H1 (cell line): ENCODE data around the gene PKD2. TPM values are rescaled to one million over a fixed set of nuclear protein-coding genes. Genes with fewer than 3 reads are reported as not detected.

Experiments used
- CTCF ChIA-PET: fragments of 300-600 bp; sonication (Branson Sonifier 250); formaldehyde crosslinking; loops from one replicate; lab custom pipeline; 2021; ENCODE audit not compliant: partially characterized antibody; lab: Charles Lee
- POLR2A ChIA-PET: fragments of 300-600 bp; sonication (Branson Sonifier 250); formaldehyde crosslinking; loops from one replicate; lab custom pipeline; 2021; ENCODE audit warnings: inconsistent platforms; ENCODE audit not compliant: partially characterized antibody; lab: Charles Lee
- DNase-seq, 2 experiments: peaks; one replicate each; pipeline versions ENCODE4 v3.0.0 to v3.0.0-alpha.2; 2010 to 2022; ENCODE audit warnings: low spot score in 2 of 2, low read depth in 1 of 2, mixed read lengths in 1 of 2
- FAIRE-seq: peaks from 2 replicates; lab custom pipeline; 2011; peaks lifted over from hg19 to GRCh38; lab: Jason Lieb, UNC
- H2AFZ ChIP-seq: 2 replicates; pipeline ENCODE4 v1.8.1; 2012; ENCODE audit warnings: low read length, inconsistent platforms
- H2AK5ac ChIP-seq: 2 replicates; pipeline ENCODE4 v1.6.1; 2013; ENCODE audit warnings: low read depth, low read length
- H2BK120ac ChIP-seq: replicated peaks from 2 replicates; pipeline ENCODE3; 2013; ENCODE audit warnings: low read depth, low read length, inconsistent platforms
- H2BK12ac ChIP-seq: 2 replicates; pipeline ENCODE4 v1.6.1; 2013; ENCODE audit warnings: low read depth, low read length
- H2BK15ac ChIP-seq: 2 replicates; pipeline ENCODE4 v1.6.1; 2013; ENCODE audit warnings: low read length
- H2BK20ac ChIP-seq: 2 replicates; pipeline ENCODE4 v1.6.1; 2013; ENCODE audit warnings: low read length
- H2BK5ac ChIP-seq: 2 replicates; pipeline ENCODE4 v1.6.1; 2013; ENCODE audit warnings: low read depth, low read length
- H3K14ac ChIP-seq: 2 replicates; pipeline ENCODE4 v1.6.1; 2013; ENCODE audit warnings: inconsistent platforms; ENCODE audit not compliant: insufficient read length
- H3K18ac ChIP-seq: 2 replicates; pipeline ENCODE4 v1.6.1; 2013; ENCODE audit warnings: low read length; ENCODE audit errors: extremely low read depth
- H3K23ac ChIP-seq: 2 replicates; pipeline ENCODE4 v1.6.1; 2013; ENCODE audit warnings: inconsistent platforms; ENCODE audit not compliant: insufficient read length
- H3K23me2 ChIP-seq: 2 replicates; pipeline ENCODE4 v1.6.1; 2013; ENCODE audit warnings: low read depth, low read length
- H3K27ac ChIP-seq: 2 replicates; pipeline ENCODE4 v1.6.1; 2011; ENCODE audit warnings: low read depth, low read length, inconsistent platforms
- H3K27me3 ChIP-seq, 4 experiments: replicated peaks in 1 of 4; 1 replicate in 1 of 4; 2 replicates in 3 of 4; pipeline versions ENCODE4 v1.6.1 to v1.8.1; 2011 to 2013; ENCODE audit warnings: low read length in 3 of 4, mild to moderate bottlenecking in 3 of 4, inconsistent platforms in 2 of 4, mixed read lengths in 2 of 4, moderate library complexity in 1 of 4; ENCODE audit not compliant: control insufficient read depth in 3 of 4, insufficient read depth in 3 of 4; ENCODE audit errors: extremely low read depth in 1 of 4
- H3K36me3 ChIP-seq, 4 experiments: 2 replicates each; pipeline versions ENCODE4 v1.6.1 to v1.8.1; 2011 to 2013; ENCODE audit warnings: mild to moderate bottlenecking in 4 of 4, low read length in 3 of 4, moderate library complexity in 2 of 4, control low read depth in 1 of 4, inconsistent platforms in 1 of 4; ENCODE audit not compliant: insufficient read depth in 4 of 4, control insufficient read depth in 2 of 4
- H3K4ac ChIP-seq: replicated peaks from 2 replicates; pipeline ENCODE3; 2013; ENCODE audit warnings: low read length, low read depth, mixed read lengths, inconsistent platforms; ENCODE audit not compliant: insufficient read length
- H3K4me1 ChIP-seq, 4 experiments: replicated peaks in 1 of 4; 1 replicate in 1 of 4; 2 replicates in 3 of 4; pipeline versions ENCODE4 v1.6.1 to v1.8.1; 2011 to 2013; ENCODE audit warnings: low read length in 3 of 4, inconsistent platforms in 2 of 4, mixed read lengths in 1 of 4; ENCODE audit not compliant: insufficient read depth in 4 of 4, control insufficient read depth in 3 of 4
- H3K4me2 ChIP-seq, 2 experiments: 2 replicates each; pipeline versions ENCODE4 v1.6.1 to v1.8.1; 2011 to 2013; ENCODE audit warnings: low read depth in 2 of 2, low read length in 2 of 2, control low read depth in 1 of 2, inconsistent platforms in 1 of 2, mild to moderate bottlenecking in 1 of 2; ENCODE audit not compliant: insufficient read depth in 1 of 2
- H3K4me3 ChIP-seq, 4 experiments: fragments of 200-600, 300-600 bp in 1 of 4; sonication (generic), shearing (Covaris generic), sonication (Bioruptor Twin) in 1 of 4; 2 replicates each; pipeline versions ENCODE4 v1.5.1 to v1.8.1; 2011 to 2016; ENCODE audit warnings: low read length in 4 of 4, low read depth in 3 of 4, control low read depth in 2 of 4, inconsistent platforms in 2 of 4, mild to moderate bottlenecking in 2 of 4, mixed read lengths in 1 of 4, moderate library complexity in 1 of 4; ENCODE audit not compliant: insufficient read depth in 2 of 4; ENCODE audit errors: extremely low read depth in 1 of 4
- H3K56ac ChIP-seq: replicated peaks from 2 replicates; pipeline ENCODE3; 2013; ENCODE audit warnings: low read depth, mild to moderate bottlenecking, mixed read lengths, low read length, inconsistent platforms; ENCODE audit not compliant: insufficient read length
- H3K79me1 ChIP-seq: 2 replicates; pipeline ENCODE4 v1.6.1; 2013; ENCODE audit warnings: low read depth, low read length, control low read depth
- H3K79me2 ChIP-seq, 2 experiments: 2 replicates each; pipeline versions ENCODE4 v1.6.1 to v1.8.1; 2012 to 2013; ENCODE audit warnings: low read length in 2 of 2, mild to moderate bottlenecking in 2 of 2, inconsistent platforms in 1 of 2; ENCODE audit not compliant: insufficient read depth in 2 of 2, control insufficient read depth in 1 of 2
- H3K9ac ChIP-seq, 4 experiments: replicated peaks in 1 of 4; 1 replicate in 1 of 4; 2 replicates in 3 of 4; pipeline versions ENCODE4 v1.6.1 to v1.8.1; 2011 to 2013; ENCODE audit warnings: low read depth in 3 of 4, low read length in 3 of 4, control low read depth in 2 of 4, mild to moderate bottlenecking in 2 of 4, moderate library complexity in 2 of 4, inconsistent platforms in 1 of 4; ENCODE audit errors: extremely low read depth in 1 of 4
- H3K9me3 ChIP-seq, 2 experiments: 2 replicates each; pipeline versions ENCODE4 v1.6.1 to v1.8.1; 2012 to 2013; ENCODE audit warnings: mild to moderate bottlenecking in 2 of 2, moderate library complexity in 2 of 2, control low read depth in 1 of 2, inconsistent platforms in 1 of 2, low read depth in 1 of 2, low read length in 1 of 2, mixed read lengths in 1 of 2; ENCODE audit not compliant: insufficient read depth in 2 of 2
- H4K20me1 ChIP-seq, 2 experiments: replicated peaks in 1 of 2; 2 replicates each; pipeline versions ENCODE3 to v1.8.1; 2011 to 2013; ENCODE audit warnings: inconsistent platforms in 2 of 2, low read length in 2 of 2, mild to moderate bottlenecking in 1 of 2; ENCODE audit not compliant: insufficient read depth in 2 of 2, control insufficient read depth in 1 of 2
- H4K5ac ChIP-seq: 2 replicates; pipeline ENCODE4 v1.6.1; 2013; ENCODE audit warnings: low read length, low read depth, mixed read lengths, inconsistent platforms; ENCODE audit not compliant: insufficient read length
- H4K8ac ChIP-seq: 2 replicates; pipeline ENCODE4 v1.8.0; 2013; ENCODE audit warnings: mild to moderate bottlenecking, moderate library complexity, low read length, inconsistent platforms; ENCODE audit not compliant: insufficient read depth; ENCODE audit errors: extremely low read depth
- H4K91ac ChIP-seq: replicated peaks from 2 replicates; pipeline ENCODE3; 2013; ENCODE audit warnings: low read length, mixed read lengths, inconsistent platforms; ENCODE audit not compliant: insufficient read length
- SRF ChIP-seq: IDR thresholded peaks from 2 replicates; pipeline ENCODE4 v1.6.1; 2011; ENCODE audit warnings: mild to moderate bottlenecking, low read depth, low read length, moderate library complexity
- WGBS, 2 experiments: shearing (Covaris generic) in 1 of 2; methylation state at CpG; one replicate each; pipeline versions ENCODE4 v1.1.6 to v1.1.7; 2013 to 2015; ENCODE audit warnings: low lambda C conversion rate in 2 of 2, mixed read lengths in 2 of 2, inconsistent platforms in 1 of 2, low coverage in 1 of 2, missing lambda C conversion rate in 1 of 2; ENCODE audit not compliant: insufficient replicate concordance in 2 of 2, insufficient coverage in 1 of 2, insufficient read length in 1 of 2; ENCODE audit errors: extremely low coverage in 1 of 2, missing lambda C conversion rate in 1 of 2; 5-methylcytosine and 5-hydroxymethylcytosine counted together
- polyA plus RNA-seq, 7 experiments: library from polyadenylated mRNA; depleted of rRNA in 3 of 7; stranded (reverse) in 5 of 7; unstranded in 2 of 7; fragments of >200 nt in 5 of 7; fragments of 200-250 nt in 2 of 7; gene quantifications; 1 replicate in 5 of 7; 2 replicates in 1 of 7; 4 replicates in 1 of 7; pipeline versions ENCODE4 v1.2.1 to v1.2.3, GENCODE V29; 2011 to 2013; ENCODE audit warnings: missing spikeins in 2 of 7, mixed read lengths in 2 of 7
- total RNA-seq: library from RNA; stranded (reverse); fragmentation: NEBNext Ultra II Directional; extraction: Animal tissue kit (Norgen Biotek cat#: 25700); gene quantifications from 2 replicates; pipeline ENCODE4 v1.2.1, GENCODE V29; 2021
- TF ChIP-seq, protein P1 (sequence below): IDR thresholded peaks from 2 replicates; pipeline ENCODE4 v1.6.1; 2011; ENCODE audit warnings: low read length, improper control_type of control experiment

The PKD2 gene
- total and polyA plus RNA-seq, 2 of the 8 experiments (the other 6 are each of a cell fraction or from before 2014, with no cell fraction given): 16.0 to 32.0 TPM

DNA sequence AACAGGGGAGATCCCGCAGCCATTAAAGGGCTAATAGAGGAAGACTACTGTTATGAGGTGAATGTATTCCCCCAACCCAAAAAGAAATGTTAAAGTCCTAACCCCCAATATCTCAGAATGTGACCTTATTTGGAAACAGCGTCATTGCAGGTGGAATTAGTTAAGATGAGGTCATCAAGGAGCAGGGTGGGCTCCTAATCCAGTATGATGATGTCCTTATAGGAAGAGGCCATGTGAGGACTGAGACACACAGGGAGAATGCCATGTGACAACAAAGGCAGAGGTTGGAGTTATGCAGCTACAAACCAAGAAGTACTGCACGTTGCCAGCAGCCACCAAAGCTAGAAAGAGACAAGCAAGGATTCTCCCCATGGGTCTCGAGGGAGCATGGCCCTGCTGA, 17.7 kb upstream of the PKD2 start:
- Histone ChIP-seq H2AFZ (no peak overlapping the region), H3K4ac (no peak overlapping the region), H3K9me3 (no peaks in the 10 kb centered on the region), H4K8ac (no peak overlapping the region), H3K27me3 (peaks cover 0 to 1% (median 0%) of the 10 kb centered on the region in 4 experiments; a peak in 1 of 7 replicates), H3K18ac (no peak overlapping the region)
- FAIRE-seq: no peak
- TF ChIP-seq, protein P1, sequence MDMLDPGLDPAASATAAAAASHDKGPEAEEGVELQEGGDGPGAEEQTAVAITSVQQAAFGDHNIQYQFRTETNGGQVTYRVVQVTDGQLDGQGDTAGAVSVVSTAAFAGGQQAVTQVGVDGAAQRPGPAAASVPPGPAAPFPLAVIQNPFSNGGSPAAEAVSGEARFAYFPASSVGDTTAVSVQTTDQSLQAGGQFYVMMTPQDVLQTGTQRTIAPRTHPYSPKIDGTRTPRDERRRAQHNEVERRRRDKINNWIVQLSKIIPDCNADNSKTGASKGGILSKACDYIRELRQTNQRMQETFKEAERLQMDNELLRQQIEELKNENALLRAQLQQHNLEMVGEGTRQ: no peak
- TF ChIP-seq SRF: 0 out of 2 replicates have a peak, but pooled peaks have one; percentile 6
- TF ChIP-seq, all 59 proteins: peak for 1
- H3K23me2 ChIP-seq: no peaks in the 10 kb centered on the region
- no peak overlapping the region for H3K56ac ChIP-seq
- H3K27ac ChIP-seq: no peak overlapping the region
- no peak overlapping the region for H2BK120ac ChIP-seq
- no peak overlapping the region for H3K23ac ChIP-seq
- no peak overlapping the region for H4K91ac ChIP-seq
- H3K4me2 ChIP-seq: no peak overlapping the region
- no peak overlapping the region for H3K9ac ChIP-seq
- no peak overlapping the region for H3K14ac ChIP-seq
- H4K5ac ChIP-seq: no peak overlapping the region
- 0 out of 2 replicates have a peak overlapping the region, but pooled peaks have one; percentile 61 for H2AK5ac ChIP-seq
- ChIA-PET CTCF (interaction anchor here (1.3 to 1.7 kb wide), 3 partner anchors 11 to 141 kb away, joined by 4 to 11 read pairs (median 4); no protein-coding TSS in a partner anchor), POLR2A (interaction anchor here (1.0 to 2.1 kb wide), 3 partner anchors 10 to 58 kb away, joined by 3 to 4 read pairs (median 3); no protein-coding TSS in a partner anchor)
- H2BK20ac ChIP-seq: no peak overlapping the region
- no peaks in the 10 kb centered on the region for H3K79me1 ChIP-seq
- H3K79me2 ChIP-seq: no peaks in the 10 kb centered on the region
- DNase-seq: no peak
- H3K4me3 ChIP-seq: no peak overlapping the region
- no peak overlapping the region for H2BK15ac ChIP-seq
- H2BK5ac ChIP-seq: peak overlapping the region; percentile 39; the same call in 1 of the 2 replicates
- H2BK12ac ChIP-seq: peak overlapping the region; percentile 95; the same call in 1 of the 2 replicates
- H3K4me1 ChIP-seq: peaks cover 0 to 5% (median under 1%) of the 10 kb centered on the region in 4 experiments; a peak in 3 of 7 replicates
- 96% methylated on average over 4 of the region's 4 CpGs; no CpG with 5 or more reads in 1 of the 2 experiments for WGBS, 2 experiments
- H3K36me3 ChIP-seq: no peaks in the 10 kb centered on the region
- H4K20me1 ChIP-seq: no peaks in the 10 kb centered on the region
